Suprapubic skin (tissue), 4 donors: ENCODE results near the gene PHACTR1. TPM values are rescaled to one million over a fixed set of nuclear protein-coding genes. Genes with fewer than 3 reads are reported as not detected.

Experiments used
- DNase-seq, 2 donors: peaks; one replicate each; pipeline ENCODE4 v3.0.0-alpha.2; 2019; ENCODE audit warnings: low spot score in 2 of 2
- H3K27ac ChIP-seq: fragments of 200-600 bp; sonication (generic); one replicate; pipeline ENCODE4 v1.5.1; 2019
- H3K27me3 ChIP-seq: fragments of 200-600 bp; sonication (generic); one replicate; pipeline ENCODE4 v1.5.1; 2019
- H3K36me3 ChIP-seq: fragments of 200-600 bp; sonication (generic); one replicate; pipeline ENCODE4 v1.5.1; 2019
- H3K4me1 ChIP-seq: fragments of 200-600 bp; sonication (generic); one replicate; pipeline ENCODE4 v1.5.1; 2019
- H3K4me3 ChIP-seq: fragments of 200-600 bp; sonication (generic); one replicate; pipeline ENCODE4 v1.5.1; 2019; ENCODE audit warnings: mild to moderate bottlenecking
- H3K9me3 ChIP-seq: fragments of 200-600 bp; sonication (generic); one replicate; pipeline ENCODE4 v1.5.1; 2019
- CTCF ChIP-seq, 2 donors: fragments of 200-600 bp in 1 of 2; fragments of 450-650 bp in 1 of 2; sonication (generic) in 1 of 2; IDR thresholded peaks; one replicate each; pipeline ENCODE4 v1.5.1; 2016 to 2019; ENCODE audit warnings: antibody characterized with exemption in 2 of 2, mild to moderate bottlenecking in 1 of 2, moderate library complexity in 1 of 2
- EP300 ChIP-seq: sonication (generic); formaldehyde crosslinking; IDR thresholded peaks from one replicate; pipeline ENCODE4 v1.6.1; 2017; ENCODE audit warnings: antibody characterized with exemption
- POLR2A ChIP-seq, 2 donors: fragments of 450-650 bp; IDR thresholded peaks; one replicate each; pipeline ENCODE4 v1.6.1; 2017; ENCODE audit warnings: antibody characterized with exemption in 2 of 2, mild to moderate bottlenecking in 2 of 2, moderate library complexity in 2 of 2
- POLR2AphosphoS5 ChIP-seq, 3 donors: sonication (generic); formaldehyde crosslinking; IDR thresholded peaks; one replicate each; pipeline ENCODE4 v1.6.1; 2017; ENCODE audit warnings: antibody characterized with exemption in 3 of 3
- WGBS: methylation state at CpG from one replicate; pipeline ENCODE4 v1.1.5; 2018; 5-methylcytosine and 5-hydroxymethylcytosine counted together
- total RNA-seq, 4 donors: library from RNA; depleted of rRNA; stranded (reverse); fragments of >200 nt; gene quantifications; one replicate each; pipeline ENCODE4 v1.1.0, GENCODE V29; 2016

PHACTR1 gene
- total RNA-seq, 4 donors from 2014 or later, result 4.0 to 8.2 (median 6.4) TPM

- H3K9me3 ChIP-seq, result no peaks in the 10 kb centered on the region
- 87% methylated on average over 3 of the region's 3 CpGs for WGBS
- no peak overlapping the region for H3K4me3 ChIP-seq
- no peaks in the 10 kb centered on the region for H3K36me3 ChIP-seq
- H3K4me1 ChIP-seq, result no peaks in the 10 kb centered on the region
- DNase-seq, result no peak
- H3K27ac ChIP-seq, result no peak overlapping the region
- no peaks in the 10 kb centered on the region for H3K27me3 ChIP-seq
- TF ChIP-seq POLR2AphosphoS5 (IDR thresholded peaks at IDR 0.05) (no peak), CTCF (IDR thresholded peaks at IDR 0.05) (no peak), EP300 (no peak), POLR2A (IDR thresholded peaks at IDR 0.05) (no peak)
These were observed 455.7 kb downstream of the PHACTR1 start for GRCh38 chr6:13172291-13172690.

GRCh38 chr6:13175087-13175486, 458.5 kb downstream of the PHACTR1 start:
- Histone ChIP-seq H3K27ac (no peak overlapping the region), H3K36me3 (no peaks in the 10 kb centered on the region), H3K4me3 (no peak overlapping the region), H3K4me1 (no peaks in the 10 kb centered on the region), H3K27me3 (no peaks in the 10 kb centered on the region), H3K9me3 (no peaks in the 10 kb centered on the region)
- no peak for TF ChIP-seq POLR2AphosphoS5 (IDR thresholded peaks at IDR 0.05)
- TF ChIP-seq POLR2A (IDR thresholded peaks at IDR 0.05), result no peak
- no peak for TF ChIP-seq CTCF (IDR thresholded peaks at IDR 0.05)
- TF ChIP-seq EP300, result no peak
- WGBS, result 66% methylated on average over 2 of the region's 2 CpGs
- DNase-seq, result no peak

GRCh38 chr6:13175759-13176158, 459.2 kb downstream of the PHACTR1 start:
- no peaks in the 10 kb centered on the region for H3K4me1 ChIP-seq
- 55% methylated on average over 4 of the region's 4 CpGs for WGBS
- no peak overlapping the region for H3K27ac ChIP-seq
- no peak for TF ChIP-seq POLR2A (IDR thresholded peaks at IDR 0.05)
- no peak for TF ChIP-seq POLR2AphosphoS5 (IDR thresholded peaks at IDR 0.05)
- TF ChIP-seq CTCF (IDR thresholded peaks at IDR 0.05), result no peak
- no peak for TF ChIP-seq EP300
- no peak overlapping the region for H3K4me3 ChIP-seq
- no peaks in the 10 kb centered on the region for H3K36me3 ChIP-seq
- no peak for DNase-seq
- no peaks in the 10 kb centered on the region for H3K9me3 ChIP-seq
- no peaks in the 10 kb centered on the region for H3K27me3 ChIP-seq

GRCh38 chr6:13177664-13178063, 461.1 kb downstream of the PHACTR1 start:
- Histone ChIP-seq H3K4me1 (no peaks in the 10 kb centered on the region), H3K4me3 (no peak overlapping the region), H3K9me3 (no peaks in the 10 kb centered on the region), H3K36me3 (no peaks in the 10 kb centered on the region), H3K27me3 (no peaks in the 10 kb centered on the region), H3K27ac (no peak overlapping the region)
- 93% methylated on average over 2 of the region's 2 CpGs for WGBS
- TF ChIP-seq EP300 (no peak), CTCF (IDR thresholded peaks at IDR 0.05) (no peak), POLR2AphosphoS5 (IDR thresholded peaks at IDR 0.05) (no peak), POLR2A (IDR thresholded peaks at IDR 0.05) (no peak)
- no peak for DNase-seq

GRCh38 chr6:13178107-13178506, 461.5 kb downstream of the PHACTR1 start:
- no peak for TF ChIP-seq POLR2AphosphoS5 (IDR thresholded peaks at IDR 0.05)
- TF ChIP-seq POLR2A (IDR thresholded peaks at IDR 0.05), result no peak
- no peak for TF ChIP-seq EP300
- no peak for TF ChIP-seq CTCF (IDR thresholded peaks at IDR 0.05)
- H3K4me3 ChIP-seq, result no peak overlapping the region
- 62% methylated on average over 4 of the region's 5 CpGs for WGBS
- no peaks in the 10 kb centered on the region for H3K9me3 ChIP-seq
- H3K27me3 ChIP-seq, result no peaks in the 10 kb centered on the region
- no peaks in the 10 kb centered on the region for H3K4me1 ChIP-seq
- no peak overlapping the region for H3K27ac ChIP-seq
- no peaks in the 10 kb centered on the region for H3K36me3 ChIP-seq
- DNase-seq, result no peak
